ENCODE measurements around the gene RAB6A.

Gene RAB6A

DNA sequence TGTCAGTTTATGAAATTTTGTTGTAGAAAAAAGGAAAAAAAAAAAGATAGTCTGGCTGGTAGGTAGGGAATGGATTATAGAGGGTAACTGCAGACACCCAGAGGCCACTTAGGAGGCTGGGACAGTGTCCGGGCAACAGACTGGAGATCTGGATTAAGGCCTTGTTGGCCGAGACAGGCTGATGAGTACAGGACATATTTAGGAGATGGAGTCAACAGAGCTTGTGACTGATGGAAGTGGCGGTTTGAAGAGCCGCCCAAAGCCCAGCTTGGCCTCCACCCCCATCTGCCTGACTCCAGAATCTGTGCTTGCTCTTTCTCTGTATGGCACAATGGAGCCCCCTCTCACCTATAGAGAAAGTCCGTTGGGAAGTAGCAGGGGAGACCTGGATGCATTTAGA, 106.9 kb downstream of the RAB6A start:
- no peak for DNase-seq (ENCODE audit: low read depth in 2 of 2)

DNA sequence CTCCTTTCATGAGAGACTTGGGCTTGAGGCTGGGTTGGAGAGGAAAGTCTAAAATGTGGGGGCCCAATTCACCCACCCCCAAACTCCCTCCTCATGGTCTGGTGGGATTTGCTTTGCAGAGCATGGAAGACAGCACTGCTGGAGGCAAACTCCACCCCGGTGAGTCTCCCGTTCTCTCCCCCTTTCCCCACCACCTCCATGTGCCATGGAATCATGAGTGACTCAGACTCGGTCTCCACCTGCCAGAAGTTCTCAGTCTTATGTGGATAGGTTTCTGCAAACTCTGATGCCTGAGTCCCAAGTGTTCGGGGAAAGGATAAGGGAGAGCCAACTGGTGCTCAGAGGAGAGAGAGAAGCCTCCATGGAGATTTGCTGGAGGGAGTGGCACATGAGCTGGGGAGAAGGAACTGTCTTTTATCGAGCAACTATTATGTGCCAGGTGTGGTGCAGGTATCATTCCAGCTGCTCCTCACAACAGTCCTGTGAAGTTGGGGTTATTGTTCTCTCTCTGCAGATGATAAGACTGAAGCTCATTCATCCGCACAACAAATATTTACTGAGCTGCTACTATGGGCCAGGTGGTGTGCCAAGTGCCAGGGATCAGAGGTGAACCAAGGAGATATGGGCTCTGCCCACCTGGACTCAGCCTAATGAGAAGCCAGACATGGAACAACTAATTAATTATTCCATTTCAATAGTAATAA, 107.9 kb downstream of the RAB6A start:
- DNase-seq (ENCODE audit: low read depth in 2 of 2) = no peak

- DNase-seq (ENCODE audit: low read depth in 2 of 2) = no peak
These were observed 108.7 kb downstream of the RAB6A start for GRCh38 chr11:73652046-73652730.

DNA sequence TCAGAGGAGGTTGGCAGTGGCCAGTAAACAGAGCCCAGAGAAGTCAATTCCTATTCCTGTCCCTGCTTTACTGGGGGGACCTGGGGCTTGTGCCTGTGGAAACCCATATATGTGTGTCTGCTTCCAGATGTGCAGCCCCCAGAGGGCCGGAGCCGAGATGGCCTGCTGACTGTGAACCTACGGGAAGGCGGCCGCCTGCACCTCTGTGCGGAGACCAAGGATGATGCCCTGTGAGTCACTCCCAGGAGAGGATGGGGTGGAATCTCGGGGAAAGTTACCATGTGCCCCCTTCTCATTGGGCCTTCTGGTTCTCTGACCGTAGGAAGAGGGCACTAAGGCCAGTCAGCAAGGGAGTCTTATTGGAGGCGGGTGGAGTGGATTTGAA, 109.2 kb downstream of the RAB6A start:
- no peak for DNase-seq (ENCODE audit: low read depth in 2 of 2)

GRCh38 chr11:73651252-73651651, 109.6 kb downstream of the RAB6A start:
- no peak for DNase-seq (ENCODE audit: low read depth in 2 of 2)

GRCh38 chr11:73650400-73650799, 110.5 kb downstream of the RAB6A start:
- DNase-seq (ENCODE audit: low read depth in 2 of 2) = no peak

DNA sequence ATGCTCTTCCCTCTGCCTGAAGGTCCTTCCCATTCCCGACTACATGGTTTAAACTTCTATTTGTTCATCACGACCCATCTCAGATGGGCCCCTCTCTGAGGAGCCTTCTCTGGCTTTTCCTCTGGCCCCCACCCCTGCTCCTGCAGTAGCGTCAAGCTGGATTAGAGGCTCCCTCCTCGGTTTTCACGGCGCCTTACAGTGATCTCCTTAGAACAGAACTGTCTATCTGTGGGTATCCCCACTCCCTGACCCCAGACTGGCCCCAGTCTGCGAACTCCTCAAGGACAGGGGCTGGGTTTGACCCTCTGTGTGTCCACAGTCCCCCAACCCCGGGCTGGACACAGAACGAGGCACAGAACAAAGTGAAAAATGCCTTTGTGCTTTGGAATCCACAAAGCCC, 111.7 kb downstream of the RAB6A start:
- DNase-seq (ENCODE audit: low read depth in 2 of 2) = no peak

DNA sequence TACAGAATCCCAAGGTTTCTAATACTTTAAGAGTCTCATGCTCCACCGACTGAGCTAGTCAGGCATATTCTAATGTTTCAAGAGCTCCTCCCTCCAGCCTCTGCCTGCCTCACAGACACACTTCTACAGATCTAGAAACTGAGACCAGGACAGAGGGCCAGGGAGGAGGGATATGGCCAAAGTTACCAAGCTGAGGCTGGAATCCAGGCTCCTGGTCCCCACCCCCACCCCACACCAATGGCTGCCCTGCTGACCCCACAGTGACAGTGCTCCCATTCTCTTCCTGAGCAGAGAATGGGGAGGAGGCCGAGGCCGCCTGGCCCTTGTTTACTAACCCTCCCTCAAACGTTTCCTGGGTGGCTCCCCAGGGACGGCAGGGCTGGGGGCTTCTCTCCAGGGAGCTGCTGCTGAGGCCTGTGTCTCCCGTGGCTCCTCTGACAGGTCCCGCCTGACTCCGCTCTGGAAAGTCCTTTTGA, 112.3 kb downstream of the RAB6A start:
- DNase-seq (ENCODE audit: low read depth in 2 of 2) = no peak

DNA sequence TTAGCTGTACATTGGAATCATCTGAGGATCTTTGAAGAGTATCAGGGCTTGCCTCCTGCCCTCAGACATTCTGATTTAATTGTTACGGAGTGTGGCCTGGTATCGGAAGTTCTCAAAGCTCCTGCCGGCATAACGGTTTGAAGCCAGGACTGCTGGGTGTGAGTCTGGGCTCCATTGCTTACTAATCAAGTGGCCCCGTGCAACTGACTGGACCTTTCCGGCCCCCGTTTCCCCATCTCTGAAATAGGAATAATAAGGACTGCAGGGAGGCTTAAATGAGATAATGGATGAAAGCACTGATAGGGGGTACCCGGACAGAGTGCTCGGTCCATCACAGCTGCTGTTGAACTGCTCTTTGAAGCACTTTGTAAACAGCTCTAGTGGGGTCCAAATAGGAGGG, 112.8 kb downstream of the RAB6A start:
- DNase-seq (ENCODE audit: low read depth in 2 of 2) = no peak

- peak; percentile 80 to 84 for DNase-seq (ENCODE audit: low read depth in 2 of 2)
These were observed 113.3 kb downstream of the RAB6A start for GRCh38 chr11:73647459-73648100.

- DNase-seq (ENCODE audit: low read depth in 2 of 2) = no peak
These were observed 114.8 kb downstream of the RAB6A start, which contains the start of gene PLEKHB1 for GRCh38 chr11:73645972-73646631. Gene PLEKHB1 (plus strand): TSS chr11:73646581. CDS start chr11:73646609, 28 bp downstream.

- no peak for DNase-seq (ENCODE audit: low read depth in 2 of 2)
These were observed 115.5 kb downstream of the RAB6A start for GRCh38 chr11:73645121-73645969.

DNA sequence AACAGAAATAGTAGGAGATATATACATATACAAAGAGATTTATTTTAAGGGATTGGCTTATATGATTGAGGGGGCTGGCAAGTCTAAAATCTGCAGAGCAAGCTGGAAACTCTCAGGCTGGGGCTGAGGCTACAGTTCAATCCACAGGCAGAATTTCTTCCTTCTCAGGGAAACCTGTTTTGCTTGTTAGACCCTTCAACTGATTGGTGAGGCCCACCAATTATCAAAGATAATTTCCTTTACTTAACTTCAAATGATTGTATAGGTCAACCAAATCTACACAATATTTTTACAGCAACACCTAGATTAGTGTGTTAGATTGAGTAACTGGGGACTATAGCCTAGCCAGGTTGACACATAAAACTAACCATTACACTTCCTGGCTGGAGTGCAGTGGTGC, 119.2 kb downstream of the RAB6A start:
- no peak for DNase-seq (ENCODE audit: low read depth in 2 of 2)

GRCh38 chr11:73640592-73640991, 120.3 kb downstream of the RAB6A start:
- DNase-seq (ENCODE audit: low read depth in 2 of 2) = no peak

DNA sequence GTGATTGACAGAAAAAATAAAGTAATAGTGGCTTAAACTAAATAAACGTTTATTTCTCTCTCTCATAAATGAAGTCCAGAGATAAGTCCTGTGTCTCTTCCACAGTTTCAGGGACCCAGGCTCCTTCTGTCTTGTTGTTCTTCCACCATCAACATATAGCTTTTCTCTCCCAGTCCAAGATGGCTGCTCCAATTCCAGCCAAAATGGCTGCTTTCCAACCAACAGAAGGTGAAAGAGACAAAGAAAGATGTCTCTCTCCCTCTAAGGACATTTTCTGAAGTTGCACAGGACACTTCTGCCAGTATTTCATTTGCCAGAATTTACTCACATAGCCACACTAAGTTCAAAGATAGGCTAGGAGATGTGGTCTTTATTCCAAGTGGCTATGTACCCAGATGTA, 123.9 kb downstream of the RAB6A start:
- DNase-seq (ENCODE audit: low read depth in 2 of 2) = no peak

DNA sequence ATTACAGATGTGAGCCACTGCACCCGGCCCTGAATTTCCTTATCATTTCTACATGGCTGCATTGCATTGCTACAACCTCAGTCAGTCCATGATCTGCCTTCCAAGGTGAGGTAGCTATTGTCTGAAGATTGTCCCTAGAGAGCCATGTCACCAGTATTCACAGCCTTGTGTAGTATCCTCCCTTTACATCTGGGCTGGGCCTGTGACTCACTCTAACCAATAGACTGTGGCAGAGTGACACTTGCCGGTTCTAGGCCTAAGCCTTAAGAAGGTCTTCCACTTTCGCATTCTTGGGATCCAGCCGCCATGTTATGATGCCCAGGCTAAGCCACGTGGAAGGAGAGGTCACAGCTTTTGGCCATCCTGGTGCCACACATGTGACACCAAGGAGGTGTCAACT, 124.6 kb downstream of the RAB6A start:
- no peak for DNase-seq (ENCODE audit: low read depth in 2 of 2)

DNA sequence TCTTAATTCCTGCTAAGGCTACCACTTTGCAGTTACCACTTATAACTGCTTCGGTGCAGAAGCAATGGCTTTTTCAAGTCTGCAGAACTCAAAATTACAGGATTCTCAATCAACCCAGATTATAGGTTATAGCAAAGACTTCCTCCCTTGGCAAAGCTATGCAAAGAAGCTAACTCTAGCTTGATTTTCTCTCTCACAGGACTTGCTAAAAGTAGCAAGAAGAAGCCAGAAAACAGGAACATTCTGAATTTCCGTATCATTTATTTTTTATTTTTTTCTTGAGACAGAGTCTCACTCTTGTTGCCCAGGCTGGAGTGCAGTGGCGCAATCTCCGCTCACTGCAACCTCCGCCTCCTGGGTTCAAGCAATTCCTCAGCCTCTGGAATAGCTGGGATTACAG, 125.2 kb downstream of the RAB6A start:
- no peak for DNase-seq (ENCODE audit: low read depth in 2 of 2)

DNA sequence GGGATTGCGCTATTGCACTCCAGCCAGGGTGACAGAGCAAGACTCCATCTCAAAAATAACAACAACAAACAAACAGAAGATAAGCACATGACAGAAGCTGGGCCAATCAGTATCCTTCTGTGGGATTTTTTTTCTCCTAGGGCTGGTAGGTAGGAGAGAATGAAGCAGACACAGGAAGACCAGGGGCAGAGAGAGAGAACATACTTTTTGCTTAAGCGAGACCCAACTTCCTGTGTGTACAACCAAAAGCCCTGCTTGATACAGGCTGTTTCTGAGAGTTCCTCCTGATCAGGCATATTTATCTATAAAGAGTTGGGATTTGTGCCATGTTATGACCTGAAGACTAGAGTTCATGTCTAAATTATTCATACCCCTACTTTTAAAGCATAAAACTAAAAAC, 126.9 kb downstream of the RAB6A start:
- no peak for DNase-seq (ENCODE audit: low read depth in 2 of 2)

GRCh38 chr11:73632996-73633395, 127.9 kb downstream of the RAB6A start:
- DNase-seq (ENCODE audit: low read depth in 2 of 2) = no peak

- DNase-seq (ENCODE audit: low read depth in 2 of 2) = no peak
These were observed 131.0 kb downstream of the RAB6A start for GRCh38 chr11:73629907-73630306.

DNA sequence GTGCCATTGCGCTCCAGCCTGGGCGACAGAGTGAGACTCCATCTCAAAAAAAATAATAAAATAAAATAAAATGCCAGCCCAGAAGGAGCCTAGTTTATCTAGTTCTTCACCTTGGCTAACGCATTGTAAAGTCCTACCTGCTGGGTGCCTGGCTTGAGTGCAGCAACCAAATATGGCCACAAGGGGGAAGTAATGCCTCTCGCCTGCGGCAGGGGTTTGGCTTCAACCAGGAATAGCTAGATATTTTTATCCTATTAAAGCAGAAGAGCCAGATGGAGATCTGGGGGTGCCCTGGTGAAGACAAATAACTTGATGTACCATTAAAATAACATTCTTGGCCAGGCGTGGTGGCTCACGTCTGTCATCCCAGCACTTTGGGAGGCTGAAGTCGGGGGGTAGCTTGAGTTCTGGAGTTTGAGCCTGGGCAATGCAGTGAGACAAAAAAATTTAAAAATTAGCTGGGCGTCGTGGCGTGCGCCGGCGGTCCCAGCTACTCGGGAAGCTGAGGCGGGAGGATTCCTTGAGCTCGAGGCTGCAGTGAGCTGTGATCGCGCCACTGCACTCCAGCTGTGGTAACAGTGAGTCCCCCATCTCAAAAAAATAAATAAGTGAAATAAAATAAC, 135.1 kb downstream of the RAB6A start:
- DNase-seq (ENCODE audit: low read depth in 2 of 2) = peak; percentile 32 to 36
